ENCODE data around the gene PTPRD. TPM values are rescaled to one million over a fixed set of nuclear protein-coding genes. Genes with fewer than 3 reads are reported as not detected.

Gene PTPRD
- total RNA-seq, 1 experiment from 2014 or later: 0.02 TPM

- no peaks in the 10 kb centered on the region for H3K36me3 ChIP-seq (ENCODE audit: control insufficient read depth in 1 of 2, insufficient read depth in 2 of 2, low read length in 2 of 2)
- ChIA-PET POLR2A (no interaction called here), CTCF (no interaction called here), RAD21 (ENCODE audit: low non-redundant PET in 1 of 2, low total read pairs in 2 of 2, uncharacterized antibody in 2 of 2, unreplicated experiment in 2 of 2) (no interaction called here)
- H2AFZ ChIP-seq (ENCODE audit: low read depth, low read length, poor library complexity, severe bottlenecking): no peak overlapping the region
- no peaks in the 10 kb centered on the region for H4K20me1 ChIP-seq (ENCODE audit: insufficient read depth)
- no TSS peak for BruUV-seq (replicated peaks)
- no peaks in the 10 kb centered on the region for H3K27me3 ChIP-seq (ENCODE audit: insufficient read depth, low read length)
- TF ChIP-seq CBX3 (IDR thresholded peaks at IDR 0.05; ENCODE audit: low read depth) (no peak), CEBPB (IDR thresholded peaks at IDR 0.05; ENCODE audit: low read depth) (no peak), JUND (IDR thresholded peaks at IDR 0.05) (no peak), SP1 (IDR thresholded peaks at IDR 0.05; ENCODE audit: low read depth) (no peak), ZNF274 (IDR thresholded peaks at IDR 0.05; ENCODE audit: low read depth, low read length) (no peak), ZBTB33 (IDR thresholded peaks at IDR 0.05; ENCODE audit: extremely low read depth, insufficient replicate concordance, low read length) (no peak), YY1 (IDR thresholded peaks at IDR 0.05; ENCODE audit: extremely low read depth, insufficient replicate concordance, low read depth, low read length) (no peak)
- intact Hi-C loops (cut with micrococcal nuclease): no loop called here
- H3K4me1 ChIP-seq (ENCODE audit: control insufficient read depth in 1 of 2, insufficient read depth in 2 of 2, low read length in 2 of 2): no peaks in the 10 kb centered on the region
- no peak overlapping the region for H3K4me2 ChIP-seq (ENCODE audit: low read length)
- no peak for DNase-seq (ENCODE audit: low read depth, low spot score)
- peaks cover 7 to 17% of the 10 kb centered on the region in 2 experiments; a peak in 2 of 4 replicates for H3K9me3 ChIP-seq (ENCODE audit: control insufficient read depth in 1 of 2, insufficient read depth in 1 of 2, low read depth in 1 of 2, low read length in 2 of 2)
- H3K9me2 ChIP-seq (ENCODE audit: insufficient read depth): no peaks in the 10 kb centered on the region
- H3K4me3 ChIP-seq (replicated peaks in 1 of 2; ENCODE audit: low read depth in 1 of 2, low read length in 2 of 2): no peak overlapping the region
- no peak for ATAC-seq
- no peak overlapping the region for H3K27ac ChIP-seq (ENCODE audit: low read depth, low read length)
- H3K79me2 ChIP-seq (ENCODE audit: insufficient read depth, low read length): no peaks in the 10 kb centered on the region
- no peak overlapping the region for H3K9ac ChIP-seq (ENCODE audit: low read length)
Observed at GRCh38 chr9:8570776-8571175, 2042.0 kb downstream of the PTPRD start.

DNA sequence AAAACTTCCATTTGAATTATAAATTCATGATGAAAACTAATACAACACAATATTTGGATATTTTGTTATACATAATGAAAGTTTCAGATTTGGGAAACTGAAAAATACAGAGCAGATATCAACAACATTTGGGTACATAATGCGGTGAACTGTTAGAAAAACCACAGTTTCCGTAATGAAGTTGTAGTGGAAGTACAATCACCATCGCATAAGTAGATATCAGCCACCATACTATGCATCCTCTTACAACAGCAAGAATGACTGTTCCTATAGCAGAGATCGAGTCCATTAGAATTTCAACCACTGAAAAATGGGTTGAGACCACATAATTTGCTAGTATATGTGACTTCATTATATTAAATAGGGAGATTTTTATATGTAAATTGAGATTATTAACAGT lies 2043.0 kb downstream of the PTPRD start:
- no peaks in the 10 kb centered on the region for H3K4me1 ChIP-seq (ENCODE audit: control insufficient read depth in 1 of 2, insufficient read depth in 2 of 2, low read length in 2 of 2)
- ChIA-PET POLR2A (no interaction called here), CTCF (no interaction called here), RAD21 (ENCODE audit: low non-redundant PET in 1 of 2, low total read pairs in 2 of 2, uncharacterized antibody in 2 of 2, unreplicated experiment in 2 of 2) (no interaction called here)
- H3K27me3 ChIP-seq (ENCODE audit: insufficient read depth, low read length): no peaks in the 10 kb centered on the region
- no peak overlapping the region for H2AFZ ChIP-seq (ENCODE audit: low read depth, low read length, poor library complexity, severe bottlenecking)
- H3K9ac ChIP-seq (ENCODE audit: low read length): no peak overlapping the region
- DNase-seq (ENCODE audit: low read depth, low spot score) (no peak), ATAC-seq (no peak)
- peaks cover 7 to 15% of the 10 kb centered on the region in 2 experiments; a peak in 2 of 4 replicates for H3K9me3 ChIP-seq (ENCODE audit: control insufficient read depth in 1 of 2, insufficient read depth in 1 of 2, low read depth in 1 of 2, low read length in 2 of 2)
- no peak overlapping the region for H3K27ac ChIP-seq (ENCODE audit: low read depth, low read length)
- H4K20me1 ChIP-seq (ENCODE audit: insufficient read depth): no peaks in the 10 kb centered on the region
- no peaks in the 10 kb centered on the region for H3K36me3 ChIP-seq (ENCODE audit: control insufficient read depth in 1 of 2, insufficient read depth in 2 of 2, low read length in 2 of 2)
- no TSS peak for BruUV-seq (replicated peaks)
- TF ChIP-seq JUND (IDR thresholded peaks at IDR 0.05): no peak
- no peak for TF ChIP-seq ZNF274 (IDR thresholded peaks at IDR 0.05; ENCODE audit: low read depth, low read length)
- TF ChIP-seq EZH2 (IDR thresholded peaks at IDR 0.05): no peak
- TF ChIP-seq POLR2AphosphoS5 (IDR thresholded peaks at IDR 0.05; ENCODE audit: low read depth, low read length): no peak
- TF ChIP-seq POLR2A (IDR thresholded peaks at IDR 0.05; ENCODE audit: borderline replicate concordance, extremely low read depth, insufficient read depth, insufficient read length): no peak
- TF ChIP-seq EGR1 (IDR thresholded peaks at IDR 0.05; ENCODE audit: low read depth): no peak
- TF ChIP-seq TCF7L2 (IDR thresholded peaks at IDR 0.05; ENCODE audit: borderline replicate concordance, extremely low read depth, insufficient read depth, insufficient read length): no peak
- no peak for TF ChIP-seq SIN3A (IDR thresholded peaks at IDR 0.05; ENCODE audit: low read depth)
- no peak for TF ChIP-seq RAD21 (IDR thresholded peaks at IDR 0.05; ENCODE audit: low read depth)
- TF ChIP-seq ZFX (IDR thresholded peaks at IDR 0.05): no peak
- H3K9me2 ChIP-seq (ENCODE audit: insufficient read depth): no peaks in the 10 kb centered on the region
- H3K79me2 ChIP-seq (ENCODE audit: insufficient read depth, low read length): no peaks in the 10 kb centered on the region
- intact Hi-C loops (cut with micrococcal nuclease): no loop called here
- H3K4me3 ChIP-seq (replicated peaks in 1 of 2; ENCODE audit: low read depth in 1 of 2, low read length in 2 of 2): no peak overlapping the region
- no peak overlapping the region for H3K4me2 ChIP-seq (ENCODE audit: low read length)
